Measurements from ENCODE around the gene RMND5B.
"Not testable (repeated sequence)": the region's sequence is repeated elsewhere in the genome, so short reads cannot be mapped to it uniquely, and the experiment has no call there.

RMND5B gene

DNA sequence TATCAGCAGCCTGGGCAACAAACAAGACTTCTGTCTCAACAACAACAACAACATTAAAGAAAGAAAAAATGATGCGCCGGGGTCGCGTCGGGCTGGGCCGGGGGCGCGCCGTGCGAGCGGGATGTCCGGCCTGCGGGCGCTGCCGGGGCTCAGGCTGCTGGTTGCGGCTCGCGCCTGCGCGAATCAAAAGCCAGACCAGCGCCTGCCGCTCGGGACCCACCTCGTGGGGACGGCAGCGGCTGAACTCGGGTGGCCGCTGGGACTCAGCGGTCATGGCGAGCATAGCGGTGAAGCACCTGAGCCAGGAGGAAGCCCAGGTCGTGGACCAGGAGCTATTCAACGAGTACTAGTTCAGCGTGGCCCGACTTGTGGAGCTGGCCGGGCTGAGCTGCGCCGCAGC lies 34.8 kb downstream of the RMND5B start:
- no peak for DNase-seq (ENCODE audit: low read depth in 2 of 3, low spot score in 2 of 3)

- DNase-seq (ENCODE audit: low read depth in 2 of 3, low spot score in 2 of 3) = no peak
Observed at GRCh38 chr5:178170455-178170854, 39.6 kb downstream of the RMND5B start.

DNA sequence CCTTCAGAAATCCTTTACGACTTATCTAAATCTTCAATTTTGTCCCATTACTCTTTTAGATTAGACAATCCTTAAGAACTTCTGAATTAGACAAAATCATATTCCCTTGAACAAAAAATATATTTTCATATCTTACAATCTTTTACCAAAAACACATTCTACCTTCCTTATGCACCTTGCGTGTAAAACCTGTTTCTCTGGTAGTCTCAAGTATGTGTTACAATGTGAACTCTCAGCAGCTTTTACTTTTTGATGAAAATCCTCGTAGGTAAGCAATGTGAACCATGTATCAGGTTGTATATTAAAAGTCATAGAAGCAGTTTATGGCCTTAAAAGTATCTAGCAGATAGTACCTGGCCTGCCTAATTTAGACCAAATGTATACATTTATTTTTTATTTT lies 43.6 kb downstream of the RMND5B start:
- DNase-seq (ENCODE audit: low read depth in 2 of 3, low spot score in 2 of 3) = no peak

- no peak for DNase-seq (ENCODE audit: low read depth in 2 of 3, low spot score in 2 of 3)
Observed at GRCh38 chr5:178176791-178177190, 46.0 kb downstream of the RMND5B start.

- DNase-seq (ENCODE audit: low read depth in 2 of 3, low spot score in 2 of 3) = no peak
Observed at GRCh38 chr5:178177569-178177968, 46.8 kb downstream of the RMND5B start.

- no peak for DNase-seq (ENCODE audit: low read depth in 2 of 3, low spot score in 2 of 3)
Observed at GRCh38 chr5:178180141-178180863, 49.5 kb downstream of the RMND5B start.

DNA sequence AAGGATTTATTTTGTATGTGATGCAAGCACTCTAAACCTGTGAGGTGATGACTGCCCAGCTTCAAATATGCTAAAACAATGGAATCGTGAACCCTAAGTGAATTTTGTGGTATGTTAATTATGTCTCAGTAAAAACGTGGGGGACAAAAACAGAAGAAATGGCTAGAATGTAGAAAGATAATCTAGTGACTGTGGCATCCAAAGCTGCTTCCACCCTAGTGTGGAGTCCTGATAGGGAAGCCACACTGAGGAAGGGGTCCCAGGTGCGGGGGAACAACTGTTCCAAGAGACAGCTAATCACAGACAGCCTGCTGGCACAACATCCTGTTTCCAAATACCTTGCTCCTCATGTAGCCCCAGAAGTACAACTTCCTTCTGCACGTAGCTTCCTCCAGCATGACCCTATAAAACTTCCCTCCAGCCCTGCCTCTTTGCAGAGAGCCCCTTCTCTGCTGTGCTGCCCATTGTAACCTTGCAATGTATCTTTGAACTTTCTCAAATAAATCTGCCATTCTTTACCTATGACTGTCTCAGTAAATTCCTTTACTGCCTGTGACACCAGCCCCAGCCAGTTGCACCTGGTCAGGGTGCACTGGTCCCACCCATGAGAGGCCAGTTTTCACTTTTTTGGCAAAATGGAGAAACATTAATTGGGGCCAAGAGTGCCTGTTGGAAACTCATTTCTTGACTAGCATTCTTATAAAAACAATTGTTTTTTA lies 51.5 kb downstream of the RMND5B start:
- DNase-seq (ENCODE audit: low read depth in 2 of 3, low spot score in 2 of 3) = no peak

- no peak for DNase-seq (ENCODE audit: low read depth in 2 of 3, low spot score in 2 of 3)
Observed at GRCh38 chr5:178186427-178186826, 55.6 kb downstream of the RMND5B start.

- no peak for DNase-seq (ENCODE audit: low read depth in 2 of 3, low spot score in 2 of 3)
Observed at GRCh38 chr5:178187014-178187413, 56.2 kb downstream of the RMND5B start, which contains the start of gene GMCL2. Gene GMCL2 (minus strand): TSS chr5:178187371. CDS start chr5:178187299, 72 bp downstream.

DNA sequence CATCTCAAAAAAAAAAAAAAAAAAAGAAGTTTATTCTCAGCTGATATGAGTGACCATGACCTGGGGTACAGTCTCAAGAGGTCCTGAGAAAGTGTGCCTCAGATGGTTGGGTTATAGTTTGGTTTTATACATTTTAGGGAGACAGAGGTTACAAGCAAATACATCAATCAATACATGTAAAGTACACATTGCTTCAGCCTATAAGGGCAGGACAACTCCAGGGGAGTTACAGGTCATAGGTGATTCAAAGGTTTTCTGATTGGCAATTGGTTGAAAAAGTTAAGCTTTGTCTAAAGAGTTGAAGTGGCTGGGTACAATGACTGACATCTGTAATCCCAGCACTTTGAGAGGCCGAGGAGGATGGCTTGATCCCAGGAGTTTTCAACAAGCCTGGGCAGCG lies 58.6 kb downstream of the RMND5B start:
- DNase-seq (ENCODE audit: low read depth in 2 of 3, low spot score in 2 of 3) = no peak

GRCh38 chr5:178191661-178192060 lies 60.8 kb downstream of the RMND5B start:
- DNase-seq (ENCODE audit: low read depth in 2 of 3, low spot score in 2 of 3) = no peak

DNA sequence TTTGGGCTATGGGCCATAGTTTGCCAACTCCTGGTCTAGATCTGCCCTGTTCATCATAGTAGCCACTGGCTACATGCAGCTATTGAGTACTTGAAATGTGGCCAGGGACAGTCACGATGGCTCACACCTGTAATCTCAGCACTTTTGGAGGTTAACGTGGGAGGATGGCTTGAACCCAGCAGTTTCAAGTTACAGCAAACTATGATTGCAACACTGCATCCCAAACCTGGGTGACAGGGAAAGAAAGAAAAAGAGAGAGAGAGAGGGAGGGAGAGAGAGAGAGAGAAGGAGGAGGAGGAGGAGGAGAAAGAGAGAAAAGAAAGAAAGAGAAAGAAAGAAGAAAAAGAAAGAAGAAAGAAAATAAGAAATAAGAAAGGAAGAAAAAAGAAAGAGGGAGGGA lies 61.4 kb downstream of the RMND5B start:
- no peak for DNase-seq (ENCODE audit: low read depth in 2 of 3, low spot score in 2 of 3)

DNA sequence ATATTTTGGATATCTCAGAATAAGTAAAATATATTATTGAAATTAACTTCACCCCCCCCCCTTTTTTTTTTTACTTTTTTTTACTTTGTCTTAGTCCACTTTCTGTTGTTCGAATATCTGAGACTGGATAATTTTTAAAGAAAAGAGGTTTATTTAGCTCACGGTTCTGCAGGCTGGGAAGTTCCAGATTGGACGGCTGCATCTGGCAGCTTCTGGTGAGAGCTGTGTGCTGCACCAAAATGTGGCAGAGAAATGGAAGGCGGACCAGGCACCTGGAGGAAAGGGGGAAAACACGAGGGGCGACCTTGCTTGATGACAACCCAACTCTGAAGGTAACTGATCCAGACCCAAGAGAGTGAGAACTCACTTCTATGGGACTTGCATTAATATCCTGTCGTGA lies 62.0 kb downstream of the RMND5B start:
- DNase-seq (ENCODE audit: low read depth in 2 of 3, low spot score in 2 of 3) = no peak

DNA sequence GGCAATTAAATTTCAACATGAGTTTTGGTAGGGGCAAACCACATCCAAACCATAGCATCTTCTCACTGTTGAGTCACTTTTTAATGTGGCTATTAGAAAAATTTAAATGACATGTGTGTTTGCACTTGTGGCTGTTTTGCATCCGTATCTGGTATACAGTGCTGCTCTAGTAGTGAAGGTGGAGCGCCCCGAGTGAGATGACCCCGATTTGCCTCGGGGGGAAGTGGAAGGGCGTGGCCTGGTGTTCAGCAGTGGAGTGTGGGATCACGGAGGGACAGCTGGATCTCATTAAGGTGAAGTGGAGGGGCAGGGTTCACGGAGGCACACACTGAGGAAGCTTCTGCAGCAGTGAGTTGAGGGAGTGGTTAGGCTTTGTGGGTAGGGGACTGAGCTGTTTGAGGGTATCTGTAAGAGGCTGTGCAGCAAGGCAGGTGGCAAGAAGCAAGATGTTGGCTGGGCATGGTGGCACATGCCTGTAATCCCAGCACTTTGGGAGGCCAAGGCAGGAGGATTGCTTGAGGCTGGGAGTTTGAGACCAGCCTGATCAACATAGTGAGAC lies 62.5 kb downstream of the RMND5B start:
- DNase-seq (ENCODE audit: low read depth in 2 of 3, low spot score in 2 of 3) = no peak

DNA sequence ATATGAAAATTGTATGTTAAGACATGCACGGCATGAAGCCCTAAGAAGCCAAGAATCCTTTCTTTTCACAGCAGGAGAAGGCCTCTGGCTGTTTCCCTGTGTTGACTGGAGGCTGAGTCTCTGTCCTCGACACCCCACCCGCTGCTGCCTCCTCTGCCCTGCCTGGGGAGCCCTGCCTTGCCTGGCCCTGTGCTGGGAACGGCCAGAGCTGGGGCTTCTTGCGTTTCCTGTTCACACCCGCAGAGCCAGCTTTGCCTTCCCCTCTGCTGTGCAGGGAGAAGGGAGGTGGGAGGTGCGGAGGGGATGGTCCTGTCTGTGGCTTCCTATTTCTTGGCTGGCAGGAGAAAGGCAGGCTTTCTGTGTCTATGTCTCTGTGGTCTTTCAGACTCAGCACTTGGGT lies 63.2 kb downstream of the RMND5B start:
- DNase-seq (ENCODE audit: low read depth in 2 of 3, low spot score in 2 of 3) = no peak

GRCh38 chr5:178196281-178196812 lies 65.5 kb downstream of the RMND5B start:
- no peak for DNase-seq (ENCODE audit: low read depth in 2 of 3, low spot score in 2 of 3)

DNA sequence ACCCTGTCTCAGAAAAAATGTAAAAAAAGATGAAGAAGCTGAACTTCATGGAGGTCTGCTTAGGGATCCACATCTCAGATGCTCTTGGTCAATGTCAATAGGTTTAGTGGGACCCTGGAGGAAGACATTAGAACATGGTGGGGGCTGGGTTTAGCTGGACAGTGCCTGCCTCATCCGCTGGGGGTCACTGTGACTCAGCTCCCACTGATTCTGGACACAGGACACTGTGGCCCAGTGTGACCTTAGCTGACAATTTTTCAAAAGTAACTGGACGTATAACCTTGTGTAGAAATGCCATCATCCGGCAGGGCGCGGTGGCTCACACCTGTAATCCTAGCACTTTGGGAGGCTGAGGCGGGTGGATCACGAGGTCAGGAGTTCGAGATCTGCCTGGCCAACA lies 66.2 kb downstream of the RMND5B start:
- no peak for DNase-seq (ENCODE audit: low read depth in 2 of 3, low spot score in 2 of 3)

GRCh38 chr5:178198151-178198550 lies 67.3 kb downstream of the RMND5B start:
- not testable (repeated sequence) for DNase-seq (ENCODE audit: low read depth in 2 of 3, low spot score in 2 of 3)

DNA sequence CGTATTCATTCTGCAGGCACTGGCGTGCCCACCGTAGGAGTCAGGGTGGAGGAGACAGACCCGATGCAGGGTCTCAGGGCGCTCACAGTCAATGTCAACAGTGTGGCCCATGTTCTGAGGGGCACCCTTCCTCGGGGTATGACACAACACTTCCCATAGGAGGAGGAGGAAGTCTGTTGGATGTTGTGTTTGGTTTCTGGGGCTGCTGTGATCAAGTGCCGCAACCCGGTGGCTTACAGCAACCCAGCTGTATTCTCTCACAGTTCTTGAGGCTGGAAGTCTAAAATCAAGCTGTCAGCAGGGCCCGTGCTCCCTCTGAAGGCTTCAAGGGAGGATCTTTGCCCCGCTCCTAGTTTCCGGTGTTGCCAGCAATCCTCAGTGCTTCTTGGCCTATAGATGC lies 67.9 kb downstream of the RMND5B start:
- DNase-seq (ENCODE audit: low read depth in 2 of 3, low spot score in 2 of 3) = no peak

DNA sequence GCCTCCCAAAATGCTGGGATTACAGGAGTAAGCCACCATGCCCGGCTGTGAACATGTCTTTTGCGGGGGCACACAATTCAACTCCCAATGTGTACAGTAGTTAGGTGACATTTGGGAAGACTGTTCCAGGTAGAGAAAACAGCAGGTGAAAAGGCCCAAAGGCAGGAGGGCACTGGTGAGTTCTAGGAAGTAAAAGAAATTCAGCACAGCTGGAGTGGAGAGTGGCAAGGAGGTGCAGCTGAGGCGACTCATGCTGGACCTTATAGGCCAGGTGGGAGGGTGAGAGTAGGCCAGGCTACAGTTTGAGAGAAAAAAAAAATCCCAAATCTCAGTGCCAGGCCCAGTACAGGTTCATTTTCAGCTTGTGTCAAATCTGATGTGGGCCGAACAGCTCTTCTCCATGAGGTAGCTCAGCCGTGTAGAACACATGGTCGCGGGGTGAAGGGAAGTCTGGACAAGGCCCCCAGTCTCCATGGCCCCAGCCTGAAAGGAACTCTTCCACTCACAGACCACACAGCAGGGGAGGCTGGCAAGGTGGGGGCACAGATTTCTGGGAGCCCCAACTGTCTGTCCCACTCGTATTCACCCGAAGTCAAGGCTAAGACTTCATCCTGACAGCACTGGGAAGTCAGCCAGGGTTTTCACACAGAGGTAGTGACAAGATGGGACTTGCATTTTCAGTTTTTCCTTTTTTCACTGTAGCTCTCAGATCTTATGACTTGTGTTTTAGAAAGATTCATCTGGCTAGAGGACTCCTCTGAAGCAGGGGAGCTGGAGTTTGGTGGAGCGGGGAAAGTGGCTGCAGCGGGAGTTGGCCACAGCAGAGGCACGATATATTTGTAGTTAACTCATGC lies 69.0 kb downstream of the RMND5B start:
- DNase-seq (ENCODE audit: low read depth in 2 of 3, low spot score in 2 of 3) = no peak
